Stimulated activated CD4-positive, alpha-beta T cell treated with anti-CD3 and anti-CD28 coated beads, Interleukin-4, amount 100 ng/mL, for 48 hours (primary cell): ENCODE data around the gene SOWAHC.
"Not testable (repeated sequence)": the region's sequence is repeated elsewhere in the genome, so short reads cannot be mapped to it uniquely, and the experiment has no call there.

ENCODE experiments used
- DNase-seq, 2 donors: peaks; one replicate each; pipeline ENCODE4 v3.0.0-alpha.2; 2020; ENCODE audit warnings: low read depth in 2 of 2

Gene SOWAHC

GRCh38 chr2:109613922-109614714 is at the start of gene SOWAHC, which contains the start of gene SEPTIN10:
TSS of gene SOWAHC (plus strand) at chr2:109614364. CDS start at chr2:109614490, 126 bp downstream.
TSS of gene SEPTIN10 (minus strand) at chr2:109613966. CDS start at chr2:109613827, 139 bp downstream.
- peak; percentile 62 to 79 for DNase-seq

- DNase-seq, result no peak
Observed at GRCh38 chr2:109575373-109575772, 38.8 kb upstream of the SOWAHC start.

GRCh38 chr2:109577630-109578029 is 36.5 kb upstream of the SOWAHC start:
- not testable (repeated sequence) for DNase-seq

- DNase-seq, result no peak
Observed at GRCh38 chr2:109582928-109583895, 31.0 kb upstream of the SOWAHC start.

GRCh38 chr2:109586687-109587086 is 27.5 kb upstream of the SOWAHC start:
- DNase-seq, result no peak

GRCh38 chr2:109591206-109591605 is 23.0 kb upstream of the SOWAHC start:
- DNase-seq, result no peak

- no peak for DNase-seq
Observed at GRCh38 chr2:109592905-109593304, 21.3 kb upstream of the SOWAHC start.

- DNase-seq, result no peak
Observed at GRCh38 chr2:109594246-109594885, 19.8 kb upstream of the SOWAHC start.

- no peak for DNase-seq
Observed at GRCh38 chr2:109595644-109596043, 18.5 kb upstream of the SOWAHC start.

- no peak for DNase-seq
Observed at GRCh38 chr2:109597283-109597682, 16.9 kb upstream of the SOWAHC start.

- no peak for DNase-seq
Observed at GRCh38 chr2:109601783-109602182, 12.4 kb upstream of the SOWAHC start.

GRCh38 chr2:109602617-109603188 is 11.5 kb upstream of the SOWAHC start:
- DNase-seq, result no peak

- DNase-seq, result no peak
Observed at GRCh38 chr2:109604597-109604996, 9.6 kb upstream of the SOWAHC start.

- no peak for DNase-seq
Observed at GRCh38 chr2:109607766-109608165, 6.4 kb upstream of the SOWAHC start.

GRCh38 chr2:109609352-109610024 is 4.7 kb upstream of the SOWAHC start:
- no peak for DNase-seq

- no peak for DNase-seq
Observed at GRCh38 chr2:109611467-109612095, 2.6 kb upstream of the SOWAHC start.

- DNase-seq, result no peak
Observed at GRCh38 chr2:109613081-109613921, 863 bp upstream of the SOWAHC start.

GRCh38 chr2:109614715-109615636 is 812 bp downstream of the SOWAHC start:
- no peak for DNase-seq
